ENCODE measurements around the gene CYTH2.

CYTH2 gene

GRCh38 chr19:48496959-48497727, 28.0 kb downstream of the CYTH2 start:
- DNase-seq, result no peak

DNA sequence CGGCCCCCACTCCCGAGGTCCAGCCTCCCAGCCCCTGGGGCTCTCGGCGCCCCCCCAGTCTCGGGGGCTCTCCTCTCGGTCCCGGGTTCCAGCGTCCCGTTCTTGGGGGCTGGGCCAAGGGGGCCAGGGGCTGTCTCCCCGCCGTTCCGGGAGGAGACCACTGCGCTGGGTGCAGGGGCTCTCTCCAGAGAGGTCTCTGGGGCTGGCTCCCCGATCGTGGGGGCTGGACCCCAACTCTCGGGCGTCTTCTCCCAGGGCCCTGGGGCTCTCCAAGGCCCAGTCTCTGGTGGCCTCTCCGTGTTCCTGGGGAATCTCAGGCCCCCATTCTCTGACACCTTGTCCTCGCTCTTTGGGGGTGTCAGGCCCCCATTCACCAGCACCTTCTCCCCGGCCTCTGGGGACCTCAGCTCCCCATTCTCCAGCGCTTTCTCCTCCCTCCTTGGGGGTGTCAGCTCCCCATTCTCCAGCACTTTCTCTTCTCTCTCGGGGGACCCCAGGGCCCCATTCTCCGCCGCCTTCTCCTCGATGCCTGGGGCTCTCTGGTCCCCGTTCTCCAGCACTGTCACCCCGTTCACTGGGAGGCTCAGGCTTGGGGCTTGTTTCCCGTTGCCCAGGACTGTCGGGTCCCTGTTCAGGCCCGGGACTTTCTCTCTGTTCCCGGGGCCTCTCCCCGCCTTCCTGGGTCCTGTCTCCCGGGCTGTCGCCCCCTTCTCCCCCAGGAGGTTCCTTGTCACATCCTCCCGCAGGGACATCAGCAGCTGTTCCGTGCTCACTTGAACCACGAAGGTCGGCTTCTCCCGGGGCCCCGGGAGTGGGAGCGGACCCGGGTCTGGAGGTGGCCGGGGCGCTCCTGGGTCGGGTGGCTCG, 28.8 kb downstream of the CYTH2 start:
- no peak for DNase-seq

GRCh38 chr19:48498595-48499311, 29.6 kb downstream of the CYTH2 start:
- DNase-seq, result no peak

DNA sequence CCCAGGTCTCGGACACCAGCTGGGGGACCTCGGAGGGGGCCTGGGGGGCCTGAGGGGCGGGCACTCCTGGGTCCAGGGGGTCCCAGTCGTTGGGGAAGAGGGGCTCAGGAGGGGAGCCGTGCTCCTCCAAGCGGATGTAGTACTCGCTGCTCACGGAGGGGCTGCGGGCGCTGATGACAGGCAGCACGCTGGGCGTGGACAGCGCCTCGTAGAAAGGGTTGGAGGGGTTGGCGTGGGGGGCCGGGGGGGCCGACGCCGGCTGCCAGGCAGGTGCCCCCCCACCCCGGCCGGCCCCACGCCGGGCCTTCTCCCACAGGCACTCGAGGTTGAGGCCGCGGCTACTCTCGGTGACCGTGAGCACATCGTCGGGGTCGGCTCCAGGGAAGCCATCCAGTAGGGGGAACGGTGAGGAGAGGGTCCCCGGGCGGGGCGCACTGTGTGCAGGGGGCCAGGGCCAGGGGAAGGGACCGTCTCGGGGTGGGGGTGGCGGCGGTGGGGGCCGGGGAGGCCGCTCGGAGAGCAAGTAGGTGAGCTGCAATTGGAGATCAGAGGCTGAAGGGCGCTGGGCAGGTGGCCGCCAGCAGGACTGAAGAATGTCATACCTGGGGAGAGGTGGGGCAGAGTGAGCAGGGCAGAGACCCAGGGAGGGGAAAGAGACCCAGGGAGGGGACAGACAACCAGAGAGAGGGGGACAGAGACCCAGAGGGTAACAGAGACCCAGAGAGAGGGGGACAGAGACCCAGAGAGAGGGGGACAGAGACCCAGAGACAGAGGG, 30.3 kb downstream of the CYTH2 start:
- no peak for DNase-seq

DNA sequence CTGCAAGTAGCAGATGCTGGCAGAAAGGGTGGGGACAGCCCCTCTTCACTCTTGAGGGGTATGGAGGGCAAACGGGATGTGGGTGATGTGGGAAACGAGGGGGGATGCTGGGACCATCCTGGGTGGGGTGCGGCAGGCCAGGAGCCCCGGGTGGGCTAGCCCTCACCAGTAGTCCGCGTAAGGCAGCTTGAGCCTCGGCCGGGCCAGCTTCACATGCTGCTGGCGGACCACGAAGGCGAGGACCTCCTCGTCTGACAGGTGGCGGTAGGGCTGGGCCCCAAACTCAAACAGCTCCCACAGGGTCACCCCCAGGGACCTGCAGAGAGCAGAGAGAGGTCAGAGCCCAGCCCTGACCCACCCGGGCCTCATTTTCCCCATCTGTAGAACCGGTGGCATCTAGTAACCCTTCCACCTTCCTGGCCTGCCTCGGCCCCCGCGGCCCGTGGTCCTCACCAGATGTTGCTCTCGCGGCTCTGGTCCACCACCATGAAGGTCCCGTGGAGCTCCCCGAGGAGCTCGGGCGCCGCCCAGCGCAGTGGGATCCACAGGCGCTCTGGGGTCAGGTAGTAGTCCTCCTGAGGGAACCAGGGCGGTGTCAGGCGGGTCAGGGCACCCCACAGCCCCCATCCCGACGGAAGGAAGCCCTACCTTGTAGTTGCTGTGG, 31.8 kb downstream of the CYTH2 start:
- no peak for DNase-seq

GRCh38 chr19:48501494-48502349, 32.6 kb downstream of the CYTH2 start:
- DNase-seq, result peak; percentile 84

GRCh38 chr19:48502350-48503018, 33.3 kb downstream of the CYTH2 start:
- no peak for DNase-seq

- peak; percentile 25 to 76 for DNase-seq
These were observed 37.1 kb downstream of the CYTH2 start for GRCh38 chr19:48506138-48506733.

DNA sequence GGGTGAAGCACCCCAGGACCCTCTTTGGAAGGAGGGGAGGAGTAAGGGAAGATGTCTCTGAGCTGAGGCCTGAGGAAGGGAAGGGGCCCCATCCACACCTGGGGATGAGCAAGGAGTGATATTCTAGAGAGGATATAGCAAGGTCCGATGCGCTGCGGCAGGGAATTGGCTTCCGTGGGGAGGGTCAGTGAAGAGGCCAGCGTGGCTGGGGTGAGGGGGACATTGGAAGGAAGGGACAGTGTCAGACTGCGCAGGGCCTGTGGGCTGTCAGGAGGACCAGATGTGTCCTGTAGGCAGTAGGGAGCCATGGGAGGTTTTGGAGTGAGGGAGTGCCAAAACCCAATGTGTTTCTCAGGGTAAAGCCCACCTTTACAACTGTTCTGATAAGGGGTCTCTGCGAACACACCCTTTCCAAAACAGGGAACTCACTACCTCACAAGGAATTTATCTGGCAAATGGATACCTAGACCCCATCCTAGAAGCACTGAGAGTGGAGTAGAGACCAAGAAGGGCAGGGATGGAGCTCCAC, 38.8 kb downstream of the CYTH2 start:
- DNase-seq, result no peak

DNA sequence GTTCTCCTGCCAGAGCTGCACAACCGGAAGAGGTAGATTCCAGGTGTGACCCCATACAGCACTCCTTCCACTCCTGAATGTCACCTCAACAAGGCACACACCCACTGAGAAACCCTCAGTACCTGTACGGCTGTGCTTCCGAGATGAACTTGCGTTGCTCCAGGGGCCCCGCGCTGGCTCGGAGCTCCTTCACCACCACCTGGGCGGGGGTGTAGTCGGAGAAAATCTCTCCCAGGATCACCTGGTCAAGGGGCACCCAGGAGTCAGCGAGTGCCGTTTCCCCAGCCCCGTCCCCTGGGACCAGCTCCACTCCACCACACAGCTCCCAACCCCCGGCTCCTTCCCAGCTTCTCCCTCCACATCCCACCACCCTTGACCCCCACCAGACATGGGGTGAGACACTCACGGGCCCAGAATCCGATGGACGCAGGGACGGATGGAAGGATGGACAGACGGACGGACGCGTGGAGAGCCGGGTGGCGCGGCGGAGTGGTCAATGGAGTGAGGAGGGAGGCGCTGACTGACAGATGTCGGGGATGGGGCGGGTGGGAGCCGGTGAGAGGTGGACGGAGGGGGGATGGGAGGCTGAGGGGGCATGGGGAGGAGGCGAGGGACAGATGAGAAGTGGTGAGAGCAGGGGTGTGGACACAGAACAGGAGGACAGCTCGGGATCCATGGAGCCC, 39.7 kb downstream of the CYTH2 start:
- DNase-seq, result no peak

DNA sequence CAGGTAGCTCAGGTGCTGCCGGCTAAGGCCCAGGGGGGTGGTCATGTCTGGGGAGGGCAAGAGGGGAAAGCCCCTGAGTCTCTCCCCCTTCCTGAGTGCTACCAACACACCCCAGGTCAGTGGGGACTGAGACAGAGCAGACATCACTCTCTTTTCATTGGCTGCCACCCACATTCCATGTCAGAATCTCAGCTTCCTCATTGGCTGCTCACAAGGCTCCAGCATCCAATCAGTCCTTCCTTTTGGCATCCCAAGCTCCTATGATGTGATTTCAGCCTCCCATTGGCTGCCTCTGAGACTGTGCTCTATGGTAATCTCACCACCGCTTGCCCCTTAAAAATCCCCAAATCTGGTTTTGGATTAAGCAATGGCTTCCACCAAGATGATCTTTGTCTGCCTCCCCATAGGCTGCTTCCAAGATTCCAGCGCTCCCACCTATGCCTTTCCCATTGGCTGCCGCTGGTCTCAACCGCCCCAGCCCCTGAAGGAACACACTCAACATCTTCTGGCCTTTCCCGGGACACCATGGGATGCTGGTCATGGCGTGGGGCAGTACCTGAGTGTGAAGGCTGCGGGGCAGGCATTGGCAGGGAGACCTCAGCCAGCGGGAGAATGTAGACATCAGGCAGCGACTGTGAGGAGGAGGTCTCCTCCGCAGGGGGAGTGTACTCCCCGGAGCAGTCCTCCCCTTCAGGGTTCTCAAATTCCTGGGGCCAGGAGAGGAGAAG, 40.5 kb downstream of the CYTH2 start:
- DNase-seq, result no peak

- DNase-seq, result peak; percentile 64 to 79
These were observed 41.5 kb downstream of the CYTH2 start for GRCh38 chr19:48510421-48511268.

- no peak for DNase-seq
These were observed 42.2 kb downstream of the CYTH2 start for GRCh38 chr19:48511321-48511731.

DNA sequence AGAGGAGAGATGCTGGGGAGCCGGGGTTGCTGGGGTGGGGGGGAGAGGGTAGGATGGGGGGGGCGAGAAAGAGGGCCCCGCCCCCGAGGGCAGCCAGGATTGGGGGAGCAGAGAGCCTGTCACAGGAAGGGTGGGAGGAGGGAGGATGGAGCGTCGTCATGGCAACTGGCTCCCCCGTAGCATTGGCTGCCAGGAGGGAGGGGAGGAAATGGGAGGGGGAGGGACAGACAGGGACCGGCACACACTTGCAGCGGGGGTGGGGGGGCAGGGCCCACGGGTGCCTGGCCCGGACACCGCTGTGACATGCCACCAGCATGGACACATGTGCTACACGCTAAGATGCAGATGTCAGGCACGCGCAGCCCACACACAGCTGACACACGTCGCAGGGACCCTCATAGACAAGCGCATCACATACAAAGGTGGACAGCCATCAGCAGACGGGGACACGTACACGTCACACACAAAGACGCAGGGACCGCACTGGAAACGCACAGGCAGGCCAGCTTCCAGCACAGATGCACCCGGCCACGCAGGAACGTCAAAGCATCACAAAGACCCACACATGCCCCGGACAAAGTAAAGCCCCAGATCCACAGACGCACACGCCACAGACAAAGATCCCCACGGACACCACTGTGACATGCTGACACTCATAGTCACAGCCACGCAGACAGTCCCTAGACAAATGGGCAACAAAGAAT, 42.8 kb downstream of the CYTH2 start, which contains the start of gene LMTK3:
TSS of gene LMTK3 (minus strand) at position 36 of the 704 bp plus-strand sequence. CDS start 259 bp downstream, outside the sequence.
- peak; percentile 88 to 93 for DNase-seq

- no peak for DNase-seq
These were observed 43.5 kb downstream of the CYTH2 start for GRCh38 chr19:48512504-48513288.

Measured in CD4-positive, alpha-beta T cell treated with Interferon alpha-2 for 1 hour (primary cell).